Stimulated activated naive CD8-positive, alpha-beta T cell treated with anti-CD3 and anti-CD28 coated beads, Interleukin-15, Interleukin-2, amounts not matched to agents 100 U/mL and 50 U/mL, for 24 hours (primary cell): ENCODE results near the gene DDX41.
"Not testable (repeated sequence)": the region's sequence is repeated elsewhere in the genome, so short reads cannot be mapped to it uniquely, and the experiment has no call there.

Experiments
- ATAC-seq: fragments of 150-1000 bp; cut with Tn5 transposase; one replicate; pipeline ENCODE4 v1.10.0; 2021
- DNase-seq: peaks from one replicate; pipeline ENCODE4 v3.0.0; 2021

DDX41 gene

GRCh38 chr5:177498013-177498787 lies 18.6 kb downstream of the DDX41 start:
- ATAC-seq = no peak
- peak; percentile 55 for DNase-seq

GRCh38 chr5:177497292-177498012 lies 19.3 kb downstream of the DDX41 start, which contains the start of gene PDLIM7:
Gene PDLIM7 (minus strand): TSS chr5:177497604. CDS start chr5:177496512, 1,092 bp downstream.
- ATAC-seq = peak; percentile 79

GRCh38 chr5:177496727-177497291 lies 20.0 kb downstream of the DDX41 start:
- DNase-seq (peak; percentile 59), ATAC-seq (peak; percentile 2)

More at GRCh38 chr5:177497292-177498012, 19.3 kb downstream of the DDX41 start, which contains the start of gene PDLIM7:
- DNase-seq = peak; percentile 97

- no peak for ATAC-seq
- no peak for DNase-seq
Measured at GRCh38 chr5:177496070-177496726, 20.6 kb downstream of the DDX41 start.

GRCh38 chr5:177495243-177496060 lies 21.3 kb downstream of the DDX41 start:
- DNase-seq (no peak), ATAC-seq (no peak)

- peak; percentile 59 for DNase-seq
Measured at GRCh38 chr5:177494346-177495195, 22.2 kb downstream of the DDX41 start.

GRCh38 chr5:177493795-177494345 lies 22.9 kb downstream of the DDX41 start:
- ATAC-seq (no peak), DNase-seq (no peak)

More at GRCh38 chr5:177494346-177495195, 22.2 kb downstream of the DDX41 start:
- peak; percentile 60 for ATAC-seq

GRCh38 chr5:177492841-177493240 lies 23.9 kb downstream of the DDX41 start:
- no peak for DNase-seq
- ATAC-seq = no peak

GRCh38 chr5:177491983-177492746 lies 24.6 kb downstream of the DDX41 start:
- no peak for DNase-seq
- no peak for ATAC-seq

- no peak for ATAC-seq
- DNase-seq = peak; percentile 69
Measured at GRCh38 chr5:177491429-177491945, 25.3 kb downstream of the DDX41 start.

- ATAC-seq (no peak), DNase-seq (no peak)
Measured at GRCh38 chr5:177490992-177491391, 25.8 kb downstream of the DDX41 start.

- DNase-seq (no peak), ATAC-seq (no peak)
Measured at GRCh38 chr5:177490311-177490991, 26.3 kb downstream of the DDX41 start.

- ATAC-seq (no peak), DNase-seq (no peak)
Measured at GRCh38 chr5:177489119-177489716, 27.5 kb downstream of the DDX41 start.

- ATAC-seq = no peak
- DNase-seq = no peak
Measured at GRCh38 chr5:177487975-177488374, 28.8 kb downstream of the DDX41 start.

GRCh38 chr5:177487144-177487543 lies 29.6 kb downstream of the DDX41 start:
- ATAC-seq = no peak
- no peak for DNase-seq

GRCh38 chr5:177486256-177486655 lies 30.5 kb downstream of the DDX41 start:
- DNase-seq (no peak), ATAC-seq (no peak)

- not testable (repeated sequence) for DNase-seq
Measured at GRCh38 chr5:177485753-177486152, 31.0 kb downstream of the DDX41 start.

GRCh38 chr5:177484902-177485549 lies 31.7 kb downstream of the DDX41 start:
- no peak for ATAC-seq
- DNase-seq = no peak

More at GRCh38 chr5:177485753-177486152, 31.0 kb downstream of the DDX41 start:
- ATAC-seq = not testable (repeated sequence)
